NCI-H2227 treated with DMSO at 0.1 percent for 48 hours (cell line): ENCODE results near the gene KANK2.
"Not testable (repeated sequence)": the region's sequence is repeated elsewhere in the genome, so short reads cannot be mapped to it uniquely, and the experiment has no call there.

Experiments used
- DNase-seq: peaks from one replicate; lab custom pipeline; 2025; lab: John Stamatoyannopoulos, UW

KANK2 gene

DNA sequence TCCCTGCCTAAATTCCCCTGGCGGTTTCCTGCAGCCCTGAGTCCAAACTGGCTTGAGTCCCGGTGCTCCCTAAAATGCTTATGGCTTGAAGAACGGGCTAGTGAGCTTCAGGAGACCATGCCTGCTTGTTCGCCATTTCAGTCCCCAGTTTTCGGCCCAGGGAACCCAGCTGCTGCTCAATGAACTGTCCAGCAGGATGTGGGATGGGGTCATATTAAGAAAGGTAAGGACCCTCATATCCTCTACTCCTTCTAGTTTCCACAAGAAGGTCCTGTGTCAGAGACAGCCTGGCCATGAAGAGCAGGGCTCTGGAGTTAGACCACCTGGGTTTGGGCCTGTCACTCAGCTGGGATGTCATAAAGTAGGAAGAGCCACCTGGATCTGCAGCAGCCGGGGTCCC is 24.8 kb downstream of the KANK2 start:
- DNase-seq, result no peak

DNA sequence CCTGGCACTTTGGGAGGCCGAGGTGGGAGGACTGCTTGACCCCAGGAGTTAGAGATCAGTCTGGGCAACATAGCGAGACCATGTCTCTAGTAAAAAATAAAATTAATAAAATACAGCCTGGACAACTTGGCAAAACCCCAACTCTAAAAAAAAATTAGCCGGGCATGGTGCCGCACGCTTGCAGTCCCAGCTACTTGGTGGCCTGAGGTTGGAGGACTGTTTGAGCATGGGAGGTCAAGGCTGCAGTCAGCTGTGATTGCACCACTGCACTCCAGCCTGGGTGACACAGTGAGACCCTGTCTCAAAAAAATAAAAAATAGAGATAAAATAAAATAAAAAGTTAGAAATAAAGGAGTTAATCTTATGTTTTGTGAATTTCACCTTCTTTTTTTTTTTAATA is 26.2 kb downstream of the KANK2 start:
- DNase-seq, result no peak

DNA sequence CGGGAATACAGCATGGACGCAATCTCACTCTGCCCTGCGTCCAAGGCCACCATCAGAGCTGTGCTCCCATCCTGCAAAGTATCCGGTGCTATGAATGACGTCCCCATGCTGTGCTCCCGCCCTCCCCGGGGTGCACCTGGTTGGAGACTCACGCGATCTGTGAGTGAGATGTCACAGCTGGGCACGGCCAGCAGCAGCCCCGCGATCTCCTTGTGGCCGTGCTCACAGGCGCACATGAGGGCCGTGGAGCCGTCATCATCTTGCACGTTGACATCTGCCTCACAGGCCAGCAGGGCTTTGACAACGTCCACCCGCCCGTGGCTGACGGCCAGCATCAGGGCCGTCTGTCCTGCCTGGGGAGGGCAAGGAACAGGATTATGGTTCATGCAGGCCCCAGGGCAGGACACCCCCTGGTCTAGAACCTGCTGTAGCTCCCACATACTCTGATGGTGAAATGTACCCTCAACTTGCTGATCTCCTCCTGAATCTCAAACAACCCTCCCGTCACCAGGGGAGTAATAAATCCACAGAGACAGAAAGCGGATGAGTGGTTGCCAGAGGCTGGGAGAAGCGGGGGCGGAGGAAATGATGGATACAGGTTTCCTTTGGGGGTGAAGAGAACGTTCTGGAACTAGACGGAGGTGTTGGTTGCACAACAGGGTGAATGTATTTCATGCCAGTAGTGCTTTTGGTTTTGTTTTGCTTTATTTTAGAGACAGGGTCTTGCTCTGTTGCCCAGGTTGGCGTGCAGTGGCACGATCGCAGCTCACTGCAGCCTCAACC is 27.3 kb downstream of the KANK2 start:
- no peak for DNase-seq

DNA sequence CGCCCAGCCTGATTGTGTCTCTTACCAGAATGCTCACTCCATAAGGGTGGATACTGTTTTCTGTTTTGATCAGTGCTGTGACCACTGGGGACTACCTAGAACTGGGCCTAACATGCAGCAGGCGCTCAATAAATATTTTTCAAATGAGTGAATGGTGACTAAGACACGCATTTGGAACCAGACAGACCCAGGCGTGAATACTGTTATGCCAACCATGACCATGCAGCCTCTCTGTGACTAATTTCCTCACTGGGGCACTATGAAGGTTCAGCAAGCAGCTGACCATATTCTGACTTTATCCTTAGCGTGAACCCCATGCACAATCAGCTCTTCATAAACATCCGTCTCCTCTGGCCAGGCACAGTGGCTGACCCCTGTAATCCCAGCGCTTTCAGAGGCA is 28.8 kb downstream of the KANK2 start:
- no peak for DNase-seq

DNA sequence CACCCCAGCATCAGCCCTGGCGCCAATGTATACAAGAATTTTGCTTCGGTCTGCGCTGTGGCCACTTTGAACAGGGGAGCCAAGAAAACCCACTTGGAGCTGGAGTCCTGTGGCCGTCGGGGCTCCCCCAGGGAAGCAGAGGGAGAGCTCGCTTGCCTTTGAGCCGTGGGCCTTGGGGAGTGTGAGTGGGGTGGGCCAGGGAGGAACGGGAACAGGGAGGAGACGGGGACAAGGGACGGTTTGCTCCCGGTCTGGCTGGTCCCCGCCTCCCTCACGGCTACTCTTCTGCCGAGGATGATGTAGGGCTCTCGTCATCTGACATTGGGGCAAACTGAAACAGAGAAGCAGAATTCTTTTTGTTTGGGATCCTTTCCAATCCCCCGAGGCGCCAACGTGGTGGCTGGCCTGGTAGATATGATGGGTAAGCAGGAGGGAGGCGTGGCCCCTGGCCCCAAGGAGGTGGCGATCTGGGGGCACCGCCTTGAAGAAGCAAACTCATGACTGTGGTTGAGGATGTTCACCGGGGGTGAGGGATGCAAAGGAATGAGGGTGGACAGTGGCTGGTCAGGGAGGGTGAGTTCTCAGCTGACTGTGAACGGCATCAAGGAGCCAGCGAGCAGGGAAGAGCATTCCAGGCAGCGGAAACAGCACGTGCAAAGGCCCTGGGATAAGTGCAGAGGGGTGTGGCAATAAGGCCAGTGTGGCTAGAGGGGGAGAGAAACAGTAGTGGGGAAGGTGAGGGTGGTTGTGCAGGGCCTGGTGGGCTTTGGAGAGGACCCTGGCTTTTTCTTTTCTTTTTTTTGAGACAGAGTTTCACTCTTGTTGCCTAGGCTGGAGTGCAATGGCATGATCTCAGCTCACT is 30.8 kb downstream of the KANK2 start:
- no peak for DNase-seq

DNA sequence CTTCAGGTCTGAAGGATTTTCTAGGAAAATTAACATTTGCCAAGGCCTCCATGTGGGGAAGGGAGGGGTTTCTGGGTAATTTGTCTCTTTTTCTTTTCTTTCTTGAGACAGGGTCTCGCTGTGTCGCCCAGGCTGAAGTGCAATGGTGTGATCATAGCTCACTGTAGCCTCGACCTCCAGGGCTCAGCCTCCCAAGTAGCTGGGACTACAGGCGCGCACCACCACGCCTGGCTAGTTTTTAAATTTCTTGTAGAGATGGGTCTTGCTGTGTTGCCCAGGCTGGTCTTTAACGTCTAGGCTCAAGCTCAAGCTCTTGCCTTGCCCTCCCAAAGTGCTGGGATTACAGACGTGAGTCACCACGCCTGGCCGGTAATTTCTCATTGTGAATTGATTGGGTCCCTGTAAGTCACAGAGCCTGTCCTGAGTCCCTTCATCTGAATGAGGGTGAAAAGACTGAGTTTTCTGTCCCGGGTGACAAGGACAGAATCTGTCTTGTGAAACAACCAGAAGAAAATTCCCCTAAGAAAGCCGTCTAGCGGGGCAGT is 31.8 kb downstream of the KANK2 start:
- no peak for DNase-seq

DNA sequence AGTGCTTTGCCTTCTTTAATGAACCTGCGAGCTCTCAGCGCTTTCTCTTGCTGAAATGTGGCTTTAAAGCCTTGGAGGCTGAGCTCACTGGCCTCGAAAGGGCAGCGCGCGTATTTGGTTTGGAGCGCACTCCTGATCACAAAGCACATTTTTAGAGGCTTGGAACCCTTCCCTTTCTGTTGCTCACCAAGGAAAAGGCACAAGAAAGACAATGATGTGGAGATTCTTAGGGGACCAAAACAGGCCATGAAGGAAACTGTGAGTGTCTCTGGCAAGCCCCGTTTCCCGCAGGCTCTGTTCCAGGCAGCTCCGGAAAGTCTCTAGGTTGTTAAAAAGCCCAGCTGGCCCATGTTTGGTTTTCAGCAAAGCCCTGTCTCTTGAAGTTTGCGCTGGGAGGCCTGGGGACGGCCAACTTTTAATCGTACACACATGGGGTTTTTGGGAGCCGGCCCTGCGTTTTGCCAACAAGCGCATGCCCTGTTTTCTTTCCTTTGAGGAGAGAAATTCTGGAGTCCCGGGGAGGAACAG is 32.4 kb downstream of the KANK2 start:
- DNase-seq, result no peak

DNA sequence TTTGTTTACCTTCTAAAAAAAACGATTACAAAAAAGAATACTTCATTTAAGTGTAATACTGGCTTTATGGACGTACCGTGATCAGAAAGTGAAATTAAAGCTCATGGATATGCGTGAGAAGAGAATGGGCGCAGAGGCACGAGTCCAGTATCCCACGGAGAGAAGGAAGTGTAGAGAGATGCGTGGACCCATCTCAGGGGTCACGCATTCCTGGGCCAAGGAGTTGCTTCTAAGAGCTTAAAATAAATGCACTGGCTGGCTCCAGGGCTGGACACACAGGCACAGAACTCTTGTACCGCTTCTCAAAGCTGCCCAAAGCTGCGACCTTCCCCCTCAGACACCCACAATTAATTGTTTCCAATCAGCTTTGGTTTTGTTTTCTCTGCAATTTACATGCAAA is 33.0 kb downstream of the KANK2 start:
- DNase-seq, result no peak

DNA sequence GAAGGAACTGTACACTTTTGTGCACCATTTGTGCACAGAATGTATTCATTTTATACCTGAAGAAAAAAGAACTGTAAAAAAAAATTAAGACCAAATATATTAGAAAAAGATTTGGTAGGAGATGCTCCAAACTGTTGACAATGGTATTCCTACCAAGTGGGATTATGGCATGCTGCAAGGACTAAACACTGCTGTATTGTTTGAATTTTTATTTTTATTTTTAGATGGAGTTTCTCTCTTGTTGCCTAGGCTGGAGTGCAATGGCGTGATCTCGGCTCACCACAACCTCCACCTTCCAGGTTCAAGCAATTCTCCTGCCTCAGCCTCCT is 36.9 kb downstream of the KANK2 start:
- DNase-seq, result not testable (repeated sequence)

DNA sequence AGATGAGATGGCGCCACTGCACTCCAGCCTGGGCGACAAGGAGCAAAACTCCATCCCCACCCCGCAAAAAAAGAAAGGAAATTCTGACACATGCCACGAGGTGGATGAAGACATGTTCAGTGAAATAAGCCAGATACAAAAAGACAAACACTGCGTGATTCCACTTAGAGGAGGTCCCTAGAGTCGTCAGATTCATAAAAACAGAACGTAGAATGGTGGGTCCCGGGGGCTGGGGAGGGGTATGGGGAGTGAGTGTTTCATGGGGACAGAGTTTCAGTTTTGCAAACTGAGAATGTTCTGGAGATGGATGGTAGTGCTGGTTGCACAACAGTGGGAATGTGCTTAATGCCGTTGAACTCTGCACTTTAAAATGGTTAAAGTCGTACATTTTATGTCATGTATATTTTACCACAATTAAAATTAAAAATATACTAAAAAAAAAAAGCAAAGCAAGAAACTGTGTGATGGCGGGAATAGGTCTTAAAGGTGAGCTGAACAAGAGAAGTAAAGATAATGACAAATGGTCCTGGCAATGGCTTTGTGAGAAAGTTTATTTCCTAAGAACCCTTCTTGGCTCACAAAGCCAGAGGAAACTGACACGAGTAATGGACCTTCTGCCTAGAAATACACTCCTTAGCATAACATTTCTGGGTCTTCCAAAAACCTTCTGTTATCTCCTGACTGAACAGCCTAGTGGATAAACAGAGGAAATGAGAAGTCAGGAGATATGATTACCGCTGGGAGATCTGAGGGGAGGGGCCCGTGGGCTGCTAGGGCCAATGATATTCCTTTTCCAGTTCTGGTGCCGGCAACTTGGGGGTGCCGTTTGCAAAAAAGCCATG is 37.5 kb downstream of the KANK2 start:
- no peak for DNase-seq

DNA sequence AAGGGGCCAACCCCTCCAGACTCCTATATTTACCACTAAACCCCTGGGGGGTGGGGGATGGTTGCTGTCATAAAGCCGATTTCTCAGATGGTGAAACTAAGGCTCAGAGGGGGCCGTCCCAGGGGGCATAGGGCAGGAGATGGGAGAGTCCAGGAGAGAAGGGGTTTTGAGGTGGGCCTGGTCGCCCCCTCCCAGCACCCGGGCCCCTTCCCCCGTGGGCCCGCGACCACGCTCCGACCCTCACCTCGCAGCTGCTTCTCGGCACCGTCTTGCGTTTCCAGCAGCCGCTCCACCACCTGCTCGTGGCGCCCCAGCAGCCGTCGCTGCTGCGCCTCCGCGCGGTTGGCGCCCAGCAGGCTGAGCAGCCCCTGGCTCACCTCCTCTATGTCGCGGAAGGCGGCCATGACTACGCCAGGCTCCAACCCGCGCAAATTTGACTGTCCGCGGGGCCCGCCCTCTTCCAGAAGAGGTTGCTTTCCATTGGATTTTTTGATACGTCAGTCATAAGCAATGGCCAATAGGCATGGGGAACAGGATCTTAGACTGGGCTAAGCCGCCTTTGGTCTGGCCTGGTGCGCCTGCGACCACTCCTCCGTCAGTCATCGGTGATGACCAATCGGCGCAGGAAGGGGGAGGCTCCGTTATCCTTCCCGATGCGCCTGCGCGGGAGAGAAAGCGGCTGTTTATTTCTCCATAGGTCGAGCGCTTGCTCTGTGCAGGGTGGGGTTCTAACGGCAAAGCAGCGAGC is 41.8 kb downstream of the KANK2 start, which contains the start of gene SPC24:
SPC24 (minus strand) TSS at position 410 of the 748 bp plus-strand sequence; CDS start at position 404, 6 bp downstream.
- peak; percentile 92 for DNase-seq

DNA sequence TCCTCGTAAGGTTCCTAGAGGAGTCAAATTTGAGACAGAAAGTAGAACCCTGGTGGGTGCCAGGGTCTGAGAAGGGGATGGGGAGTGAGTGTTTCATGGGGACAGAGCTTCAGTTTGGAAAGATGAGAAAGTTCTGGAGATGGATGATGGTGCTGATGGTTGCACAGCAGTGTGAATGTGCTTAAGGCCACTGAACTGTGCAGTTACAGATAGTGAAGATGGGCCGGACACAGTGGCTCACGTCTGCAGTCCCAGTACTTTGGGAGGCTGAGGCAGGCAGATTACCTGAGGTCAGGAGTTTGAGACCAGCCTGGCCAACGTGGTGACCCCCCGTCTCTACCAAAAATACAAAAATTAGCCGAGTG is 42.7 kb downstream of the KANK2 start:
- DNase-seq, result no peak

DNA sequence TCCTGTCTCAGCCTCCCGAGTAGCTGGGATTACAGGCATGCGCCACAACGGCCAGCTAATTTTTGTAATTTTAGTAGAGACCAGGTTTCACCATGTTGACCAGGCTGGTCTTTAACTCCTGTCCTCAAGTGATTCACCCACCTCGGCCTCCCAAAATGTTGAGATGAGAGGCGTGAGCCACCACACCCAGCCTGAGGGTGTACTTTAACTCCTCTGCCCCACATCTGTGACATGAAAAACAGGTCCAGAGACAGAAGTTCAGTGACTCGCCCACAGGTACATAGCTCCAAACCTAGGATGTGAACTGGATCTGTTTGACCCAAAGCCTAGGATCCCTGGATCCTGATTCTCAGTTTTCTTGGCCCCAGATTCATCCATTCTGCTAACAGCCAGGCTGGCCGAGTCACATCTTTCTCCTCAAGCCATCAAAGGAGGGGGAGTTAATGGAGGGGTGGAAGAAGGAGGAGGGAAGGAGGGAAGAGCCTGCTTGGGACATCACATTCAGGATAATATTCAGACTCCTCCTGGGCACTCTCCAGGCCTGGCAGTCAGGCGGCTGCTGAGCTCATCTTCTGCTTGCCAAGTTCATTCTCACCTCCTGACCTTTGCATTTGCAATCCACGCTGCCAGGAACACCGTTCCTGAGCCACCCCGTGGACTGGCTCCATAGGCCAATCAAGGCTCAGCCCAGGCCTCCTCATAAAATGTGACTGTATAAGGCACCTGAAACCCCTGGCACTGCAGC is 44.9 kb downstream of the KANK2 start:
- DNase-seq, result no peak

DNA sequence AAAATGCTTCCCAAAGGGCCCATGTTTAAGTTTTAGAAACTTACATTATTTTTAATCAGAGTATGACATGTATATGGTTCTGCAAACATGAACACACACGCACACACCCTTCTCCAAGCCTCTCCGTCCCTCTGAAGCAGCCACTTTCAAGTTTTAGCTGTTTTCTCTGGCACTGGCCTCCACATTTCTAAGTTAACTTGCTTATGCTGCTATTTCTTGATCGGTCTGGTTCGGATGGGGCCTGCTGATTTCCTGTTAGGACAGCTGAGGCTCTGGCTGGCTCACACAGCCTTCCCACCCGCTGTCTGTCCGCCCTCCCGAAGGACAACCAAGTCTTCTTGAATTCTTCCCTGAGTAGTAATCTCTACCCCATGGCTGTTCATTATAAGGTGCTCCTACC is 46.2 kb downstream of the KANK2 start:
- DNase-seq, result no peak

DNA sequence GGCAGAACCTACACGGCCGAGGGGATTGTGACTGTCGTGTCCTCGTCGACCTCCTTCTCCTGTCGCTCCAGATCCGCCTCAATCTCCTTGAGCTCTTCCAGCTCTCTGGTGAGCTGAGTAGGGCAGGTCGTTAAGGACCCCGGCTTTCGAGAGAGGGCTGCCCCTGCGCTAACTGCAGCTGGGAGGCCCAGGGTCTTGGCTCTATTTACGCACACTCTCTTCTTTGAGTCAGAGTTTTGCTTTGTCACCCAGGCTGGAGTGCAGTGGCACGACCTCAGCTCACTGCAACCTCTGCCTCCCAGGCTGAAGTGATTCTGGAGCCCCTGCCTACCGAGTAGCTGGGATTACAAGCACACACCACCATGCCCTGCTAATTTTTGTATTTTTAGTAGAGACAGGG is 49.3 kb downstream of the KANK2 start:
- no peak for DNase-seq

DNA sequence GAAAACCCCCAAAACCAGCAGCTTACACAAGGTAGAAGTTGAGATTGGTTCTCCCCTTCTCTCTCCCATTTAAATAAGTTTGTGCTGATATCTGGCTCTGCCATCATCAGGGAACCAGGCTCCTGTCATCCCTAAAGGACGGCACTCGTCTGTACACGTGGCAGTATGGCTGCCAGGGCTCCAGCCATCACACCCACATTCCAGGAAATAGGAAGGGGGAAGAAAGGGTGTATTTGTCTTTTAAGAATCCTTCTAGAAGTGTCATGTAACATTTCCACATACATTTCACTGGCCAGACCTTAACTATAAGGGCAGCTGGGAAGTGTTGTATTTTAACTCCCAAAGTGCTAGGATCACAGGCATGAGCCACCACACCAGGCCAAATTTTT is 51.8 kb downstream of the KANK2 start:
- no peak for DNase-seq

DNA sequence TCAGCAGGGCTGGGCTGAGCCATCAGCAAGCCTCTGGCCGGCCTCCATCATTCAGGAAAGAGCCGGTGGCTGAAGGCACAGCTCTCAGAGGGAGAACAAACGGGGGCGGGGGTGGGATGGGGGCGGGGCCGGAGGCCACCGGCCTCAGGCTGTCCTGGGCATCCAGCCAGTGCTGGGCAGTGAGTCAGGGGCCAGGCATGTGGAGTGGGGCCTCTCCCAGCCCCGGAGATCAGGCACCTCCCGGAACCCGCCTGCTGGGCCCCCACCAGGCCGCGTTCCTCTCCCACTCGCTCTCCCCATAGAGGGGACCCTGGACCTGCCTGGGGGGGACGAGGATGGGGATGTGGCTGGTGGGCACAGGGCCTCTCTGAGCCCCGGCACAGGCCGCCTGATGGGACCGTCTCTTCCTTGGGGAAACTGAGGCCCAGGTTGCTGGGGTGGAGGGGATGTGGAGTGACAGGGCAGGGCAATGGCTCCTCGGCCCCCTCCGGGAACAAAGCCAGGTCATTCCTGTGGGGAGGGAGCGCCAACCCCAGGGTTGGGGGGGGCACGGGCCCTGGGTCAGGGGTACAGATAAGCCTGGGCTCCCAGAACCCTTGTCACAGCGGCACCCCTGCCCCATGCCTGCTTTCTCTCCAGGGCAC is 54.7 kb downstream of the KANK2 start:
- DNase-seq, result no peak

DNA sequence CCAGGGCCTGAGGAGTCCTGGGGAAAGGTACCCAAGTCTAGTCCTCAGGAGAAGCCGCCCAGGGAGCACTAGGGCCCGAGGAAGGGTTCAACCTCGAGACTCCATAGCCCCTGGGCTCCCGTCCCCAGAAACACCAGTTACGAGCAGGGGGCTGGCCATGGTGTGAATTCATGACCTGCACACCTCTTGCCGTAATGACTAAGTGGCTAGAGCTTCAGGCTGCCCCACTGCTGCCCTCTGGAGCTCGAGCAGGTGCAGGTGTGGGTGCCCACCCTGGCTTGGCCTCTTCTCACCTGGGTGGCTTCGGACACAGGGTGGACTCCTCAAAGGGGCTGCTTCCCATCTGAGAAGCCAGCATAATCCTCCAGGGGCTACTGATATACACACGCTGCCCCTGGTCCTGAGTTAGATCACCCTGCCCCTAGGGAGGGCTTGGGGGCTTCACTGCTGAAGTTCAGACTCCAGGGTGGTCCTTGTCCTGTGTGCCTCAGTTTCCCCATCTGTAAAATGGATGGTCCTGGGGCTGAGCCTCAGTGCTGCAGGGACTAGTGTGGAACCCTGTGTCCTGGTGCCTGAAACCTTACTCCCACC is 55.3 kb downstream of the KANK2 start:
- DNase-seq, result no peak

DNA sequence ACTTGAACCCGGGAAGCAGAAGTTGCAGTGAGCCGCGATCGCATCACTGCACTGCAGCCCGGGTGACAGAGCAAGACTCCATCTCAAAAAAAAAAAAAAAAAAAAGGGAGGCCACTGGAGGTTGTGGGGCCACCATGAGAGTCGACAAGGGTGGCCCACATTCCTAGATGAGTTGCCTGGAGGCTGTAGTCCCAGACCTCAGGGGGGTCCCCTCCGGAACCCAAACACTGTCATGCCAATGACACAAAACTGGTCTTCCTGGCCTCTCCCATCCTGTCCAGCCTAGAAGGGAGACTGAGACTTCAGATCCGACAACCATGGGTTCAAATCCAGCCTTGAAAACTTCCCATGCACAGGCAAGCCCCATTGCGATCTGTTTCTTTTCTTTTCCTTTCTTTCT is 56.4 kb downstream of the KANK2 start:
- no peak for DNase-seq
